K562 (cell line): ENCODE data around the gene AJUBA. TPM values are rescaled to one million over a fixed set of nuclear protein-coding genes. Genes with fewer than 3 reads are reported as not detected.

Source experiments
- ARID2 ChIP-seq: fragments of 450-650 bp; IDR thresholded peaks from 2 replicates; pipeline ENCODE4 v1.6.1; 2017; ENCODE audit warnings: antibody characterized with exemption, mild to moderate bottlenecking
- ATF1 ChIP-seq, 2 experiments: fragments of 450-650 bp in 1 of 2; IDR thresholded peaks; 2 replicates each; pipeline ENCODE4 v1.6.1; 2016; ENCODE audit warnings: missing compliant biosample characterization in 1 of 2, missing genetic modification characterization in 1 of 2
- C11orf30 ChIP-seq: fragments of 450-650 bp; IDR thresholded peaks from 2 replicates; pipeline ENCODE4 v1.6.1; 2016; ENCODE audit warnings: low read depth, mild to moderate bottlenecking
- CCNT2 ChIP-seq: IDR thresholded peaks from 2 replicates; pipeline ENCODE4 v1.6.1; 2011; ENCODE audit warnings: borderline replicate concordance, low read depth, mild to moderate bottlenecking, moderate library complexity, mixed read lengths, low read length; ENCODE audit not compliant: insufficient read length; ENCODE audit errors: extremely low read depth
- CREB1 ChIP-seq, 2 experiments: sonication (generic) in 1 of 2; formaldehyde crosslinking in 1 of 2; IDR thresholded peaks; 2 replicates each; pipeline versions ENCODE4 v1.6.1 to v1.8.0; 2012 to 2022; ENCODE audit warnings: inconsistent platforms in 1 of 2, mild to moderate bottlenecking in 1 of 2, missing genetic modification reagents in 1 of 2, moderate library complexity in 1 of 2
- EP400 ChIP-seq: fragments of 450-650 bp; IDR thresholded peaks from 2 replicates; pipeline ENCODE4 v1.6.1; 2017; ENCODE audit warnings: antibody characterized with exemption, mild to moderate bottlenecking, moderate library complexity
- HMG20B ChIP-seq: fragments of 250-450 bp; sonication (Bioruptor Pico); IDR thresholded peaks from 2 replicates; pipeline ENCODE4 v1.5.0; 2021; ENCODE audit warnings: mild to moderate bottlenecking
- HNRNPH1 ChIP-seq: fragments of 200-400 bp; formaldehyde crosslinking; optimal IDR thresholded peaks from 2 replicates; pipeline ENCODE3; 2017; ENCODE audit warnings: low read depth, mild to moderate bottlenecking, low read length, moderate library complexity
- KLF13 ChIP-seq: fragments of 450-650 bp; IDR thresholded peaks from 2 replicates; pipeline ENCODE4 v1.6.1; 2016; ENCODE audit warnings: missing genetic modification characterization, low read depth, mild to moderate bottlenecking, missing compliant biosample characterization, moderate library complexity, borderline replicate concordance
- LCOR ChIP-seq: sonication (generic); formaldehyde crosslinking; IDR thresholded peaks from 2 replicates; pipeline ENCODE4 v1.8.0; 2022; ENCODE audit warnings: mild to moderate bottlenecking, missing genetic modification reagents
- MAFF ChIP-seq: IDR thresholded peaks from 2 replicates; pipeline ENCODE4 v1.6.1; 2012; ENCODE audit warnings: low read length, improper control_type of control experiment
- MAFG ChIP-seq: fragments of 450-650 bp; conservative IDR thresholded peaks from 2 replicates; pipeline ENCODE4 v1.6.1; 2016; ENCODE audit warnings: missing genetic modification characterization, missing compliant biosample characterization
- NONO ChIP-seq, 2 experiments: fragments of 200-400 bp in 1 of 2; fragments of 450-650 bp in 1 of 2; formaldehyde crosslinking in 1 of 2; IDR thresholded peaks; 2 replicates each; pipeline ENCODE4 v1.6.1; 2017; ENCODE audit warnings: low read depth in 2 of 2, mild to moderate bottlenecking in 2 of 2, moderate library complexity in 2 of 2, low read length in 1 of 2
- OTX1 ChIP-seq: fragments of 450-650 bp; formaldehyde crosslinking; IDR thresholded peaks from 2 replicates; pipeline ENCODE4 v1.4.0; 2022; ENCODE audit warnings: mild to moderate bottlenecking
- POLR2B ChIP-seq: fragments of 450-650 bp; IDR thresholded peaks from 2 replicates; pipeline ENCODE4 v1.6.1; 2018; ENCODE audit warnings: low read depth; ENCODE audit not compliant: partially characterized antibody
- SIN3B ChIP-seq: fragments of 450-650 bp; IDR thresholded peaks from 2 replicates; pipeline ENCODE4 v1.6.1; 2017; ENCODE audit warnings: low read depth, mild to moderate bottlenecking, moderate library complexity
- YBX1 ChIP-seq: fragments of 450-650 bp; IDR thresholded peaks from 2 replicates; pipeline ENCODE4 v1.7.1; 2016; ENCODE audit warnings: mild to moderate bottlenecking
- ZBTB9 ChIP-seq: fragments of 450-650 bp; formaldehyde crosslinking; IDR thresholded peaks from 2 replicates; pipeline ENCODE4 v1.4.0; 2020; ENCODE audit warnings: mild to moderate bottlenecking, moderate library complexity
- ZNF175 ChIP-seq: fragments of 200-800 bp; sonication (Bioruptor generic); IDR thresholded peaks from 2 replicates; pipeline ENCODE4 v1.6.1; 2016; ENCODE audit warnings: low read depth, mild to moderate bottlenecking, missing genetic modification characterization, missing compliant biosample characterization
- ZNF311 ChIP-seq: fragments of 250-450 bp; sonication (Bioruptor Pico); IDR thresholded peaks from 2 replicates; pipeline ENCODE4 v1.4.0; 2020; ENCODE audit warnings: mild to moderate bottlenecking, moderate library complexity
- ZNF316 ChIP-seq: fragments of 450-650 bp; IDR thresholded peaks from 2 replicates; pipeline ENCODE4 v1.6.1; 2016
- ZNF395 ChIP-seq: fragments of 200-800 bp; sonication (Bioruptor generic); IDR thresholded peaks from 2 replicates; pipeline ENCODE4 v1.6.1; 2017; ENCODE audit warnings: missing genetic modification characterization, missing compliant biosample characterization
- ZNF639 ChIP-seq, 2 experiments: fragments of 200-800 bp in 1 of 2; sonication (Bioruptor generic) in 1 of 2; sonication (generic) in 1 of 2; formaldehyde crosslinking in 1 of 2; IDR thresholded peaks in 1 of 2; conservative IDR thresholded peaks in 1 of 2; 2 replicates each; pipeline versions ENCODE4 v1.5.0 to v1.6.1; 2016 to 2020; ENCODE audit warnings: missing compliant biosample characterization in 1 of 2, missing genetic modification characterization in 1 of 2, missing genetic modification reagents in 1 of 2
- ZNF740 ChIP-seq, 3 experiments: fragments of 200-800 bp in 1 of 3; sonication (Bioruptor generic) in 1 of 3; sonication (generic) in 1 of 3; formaldehyde crosslinking in 1 of 3; IDR thresholded peaks; 2 replicates each; pipeline versions ENCODE4 v1.6.1 to v1.8.0; 2016 to 2022; ENCODE audit warnings: mild to moderate bottlenecking in 2 of 3, missing compliant biosample characterization in 2 of 3, missing genetic modification characterization in 2 of 3, missing genetic modification reagents in 1 of 3
- ZSCAN29 ChIP-seq: fragments of 450-650 bp; IDR thresholded peaks from 2 replicates; pipeline ENCODE4 v1.6.1; 2017
- polyA plus RNA-seq, 8 experiments: library from polyadenylated mRNA; depleted of rRNA in 4 of 8; stranded (reverse) in 5 of 8; unstranded in 3 of 8; fragments of >200 nt; fragmentation: Nextera tagmentation in 2 of 8; fragmentation: Illumina TruSeq in 1 of 8; extraction: Ambion mirVana in 2 of 8; extraction: Trizol in 1 of 8; gene quantifications; 2 replicates each; pipeline versions ENCODE4 v1.2.1 to v1.2.3, GENCODE V29; 2011 to 2014; ENCODE audit warnings: inconsistent platforms in 1 of 8, missing spikeins in 1 of 8
- total RNA-seq, 7 experiments: library from RNA; depleted of rRNA in 6 of 7; stranded (reverse); fragments of >200 nt in 6 of 7; fragmentation: Illumina TruSeq in 2 of 7; extraction: Trizol in 2 of 7; gene quantifications; 2 replicates each; pipeline versions ENCODE4 v1.2.1 to v1.2.3, GENCODE V29; 2011 to 2021; ENCODE audit warnings: low replicate concordance in 1 of 7

The AJUBA gene
- total and polyA plus RNA-seq, 9 of the 15 experiments (the other 6 are each of a cell fraction or from before 2014, with no cell fraction given) = 0.73 to 4.7 (median 2.8) TPM

GRCh38 chr14:22929961-22930364 is 52.4 kb downstream of the AJUBA start (continued):
- TF ChIP-seq ATF1 (CRISPR knock-in tag; IDR thresholded peaks at IDR 0.05) (no peak), ATF1 (tag; IDR thresholded peaks at IDR 0.05) (no peak), ZNF395 (CRISPR knock-in tag) (no peak), ZBTB9 (CRISPR knock-in tag) (no peak), SIN3B (no peak), ZNF311 (CRISPR knock-in tag) (no peak), ZNF740 (CRISPR knock-in tag; IDR thresholded peaks at IDR 0.05) (no peak), ZNF740 (tag; IDR thresholded peaks at IDR 0.05) (no peak), KLF13 (no peak), HMG20B (no peak), LCOR (CRISPR knock-in tag) (peak; percentile 2; the same call in 1 of the 2 replicates), ZSCAN29 (no peak), C11orf30 (peak; percentile 83), NONO (IDR thresholded peaks at IDR 0.05; ENCODE audit: low read depth in 2 of 2, low read length in 1 of 2) (no peak), OTX1 (CRISPR knock-in tag) (no peak), YBX1 (no peak), EP400 (no peak), HNRNPH1 (no peak), MAFF (peak; percentile 55; the same call in 1 of the 2 replicates), MAFG (tag) (peak; percentile 81), ZNF316 (peak; percentile 94), ZNF175 (no peak), ARID2 (no peak), ZNF639 (CRISPR knock-in tag; conservative IDR thresholded peaks at IDR 0.05 in 1 of 2, IDR thresholded peaks at IDR 0.05 in 1 of 2) (0 out of 4 replicates have a peak, but pooled peaks of 1 of the 2 experiments have one; percentile 11), CCNT2 (no peak), POLR2B (no peak), CREB1 (IDR thresholded peaks at IDR 0.05) (no peak), CREB1 (CRISPR knock-in tag; IDR thresholded peaks at IDR 0.05) (no peak)
